HPDE6-E6E7 (cell line): ENCODE results near the gene CDKN1A.

Source experiments
- DNase-seq: peaks from one replicate; pipeline ENCODE4 v3.0.0; 2011; ENCODE audit warnings: missing footprints; ENCODE audit errors: extremely low spot score

Gene CDKN1A

GRCh38 chr6:36655085-36655724, 23.3 kb upstream of the CDKN1A start:
- DNase-seq = no peak

- DNase-seq = no peak
Measured at GRCh38 chr6:36656441-36656840, 22.1 kb upstream of the CDKN1A start.

- DNase-seq = no peak
Measured at GRCh38 chr6:36657271-36657670, 21.2 kb upstream of the CDKN1A start.

- DNase-seq = no peak
Measured at GRCh38 chr6:36657942-36658544, 20.5 kb upstream of the CDKN1A start.

GRCh38 chr6:36659271-36659670, 19.2 kb upstream of the CDKN1A start:
- no peak for DNase-seq

GRCh38 chr6:36660771-36661471, 17.6 kb upstream of the CDKN1A start:
- DNase-seq = no peak

- DNase-seq = no peak
Measured at GRCh38 chr6:36662380-36662779, 16.1 kb upstream of the CDKN1A start.

- no peak for DNase-seq
Measured at GRCh38 chr6:36662827-36663256, 15.7 kb upstream of the CDKN1A start.

- no peak for DNase-seq
Measured at GRCh38 chr6:36663504-36664446, 14.7 kb upstream of the CDKN1A start.

GRCh38 chr6:36665180-36665579, 13.3 kb upstream of the CDKN1A start:
- DNase-seq = no peak

GRCh38 chr6:36666287-36666686, 12.2 kb upstream of the CDKN1A start:
- no peak for DNase-seq

GRCh38 chr6:36666826-36667591, 11.5 kb upstream of the CDKN1A start:
- DNase-seq = peak; percentile 93

- no peak for DNase-seq
Measured at GRCh38 chr6:36668591-36668990, 9.9 kb upstream of the CDKN1A start.

- no peak for DNase-seq
Measured at GRCh38 chr6:36669002-36669401, 9.5 kb upstream of the CDKN1A start.

GRCh38 chr6:36670271-36670670, 8.2 kb upstream of the CDKN1A start:
- no peak for DNase-seq

- no peak for DNase-seq
Measured at GRCh38 chr6:36671687-36672375, 6.7 kb upstream of the CDKN1A start.

GRCh38 chr6:36673882-36674281, 4.6 kb upstream of the CDKN1A start:
- no peak for DNase-seq

- no peak for DNase-seq
Measured at GRCh38 chr6:36674942-36675341, 3.6 kb upstream of the CDKN1A start.

GRCh38 chr6:36676141-36677058, 2.1 kb upstream of the CDKN1A start:
- peak; percentile 58 for DNase-seq
